Suprapubic skin (tissue), 4 donors: ENCODE results near the gene LPCAT3. TPM values are rescaled to one million over a fixed set of nuclear protein-coding genes. Genes with fewer than 3 reads are reported as not detected.
"Not testable (repeated sequence)": the region's sequence is repeated elsewhere in the genome, so short reads cannot be mapped to it uniquely, and the experiment has no call there.

Experiments
- DNase-seq, 2 donors: peaks; one replicate each; pipeline ENCODE4 v3.0.0-alpha.2; 2019; ENCODE audit warnings: low spot score in 2 of 2
- H3K27ac ChIP-seq: fragments of 200-600 bp; sonication (generic); one replicate; pipeline ENCODE4 v1.5.1; 2019
- H3K27me3 ChIP-seq: fragments of 200-600 bp; sonication (generic); one replicate; pipeline ENCODE4 v1.5.1; 2019
- H3K36me3 ChIP-seq: fragments of 200-600 bp; sonication (generic); one replicate; pipeline ENCODE4 v1.5.1; 2019
- H3K4me1 ChIP-seq: fragments of 200-600 bp; sonication (generic); one replicate; pipeline ENCODE4 v1.5.1; 2019
- H3K4me3 ChIP-seq: fragments of 200-600 bp; sonication (generic); one replicate; pipeline ENCODE4 v1.5.1; 2019; ENCODE audit warnings: mild to moderate bottlenecking
- H3K9me3 ChIP-seq: fragments of 200-600 bp; sonication (generic); one replicate; pipeline ENCODE4 v1.5.1; 2019
- CTCF ChIP-seq, 2 donors: fragments of 200-600 bp in 1 of 2; fragments of 450-650 bp in 1 of 2; sonication (generic) in 1 of 2; IDR thresholded peaks; one replicate each; pipeline ENCODE4 v1.5.1; 2016 to 2019; ENCODE audit warnings: antibody characterized with exemption in 2 of 2, mild to moderate bottlenecking in 1 of 2, moderate library complexity in 1 of 2
- EP300 ChIP-seq: sonication (generic); formaldehyde crosslinking; IDR thresholded peaks from one replicate; pipeline ENCODE4 v1.6.1; 2017; ENCODE audit warnings: antibody characterized with exemption
- POLR2A ChIP-seq, 2 donors: fragments of 450-650 bp; IDR thresholded peaks; one replicate each; pipeline ENCODE4 v1.6.1; 2017; ENCODE audit warnings: antibody characterized with exemption in 2 of 2, mild to moderate bottlenecking in 2 of 2, moderate library complexity in 2 of 2
- POLR2AphosphoS5 ChIP-seq, 3 donors: sonication (generic); formaldehyde crosslinking; IDR thresholded peaks; one replicate each; pipeline ENCODE4 v1.6.1; 2017; ENCODE audit warnings: antibody characterized with exemption in 3 of 3
- WGBS: methylation state at CpG from one replicate; pipeline ENCODE4 v1.1.5; 2018; 5-methylcytosine and 5-hydroxymethylcytosine counted together
- total RNA-seq, 4 donors: library from RNA; depleted of rRNA; stranded (reverse); fragments of >200 nt; gene quantifications; one replicate each; pipeline ENCODE4 v1.1.0, GENCODE V29; 2016

Gene LPCAT3
- total RNA-seq, 4 donors from 2014 or later = 51.3 to 79.3 (median 56.8) TPM

GRCh38 chr12:7058163-7058845, 40.0 kb upstream of the LPCAT3 start:
- H3K9me3 ChIP-seq = no peaks in the 10 kb centered on the region
- no peak overlapping the region for H3K4me3 ChIP-seq
- no peaks in the 10 kb centered on the region for H3K36me3 ChIP-seq
- H3K4me1 ChIP-seq = peaks cover 13% of the 10 kb centered on the region
- 90% methylated on average over 3 of the region's 3 CpGs for WGBS
- no peak for DNase-seq
- TF ChIP-seq EP300 (no peak), CTCF (IDR thresholded peaks at IDR 0.05) (no peak), POLR2A (IDR thresholded peaks at IDR 0.05) (no peak), POLR2AphosphoS5 (IDR thresholded peaks at IDR 0.05) (no peak)
- H3K27ac ChIP-seq = no peak overlapping the region
- H3K27me3 ChIP-seq = no peaks in the 10 kb centered on the region

- not testable (repeated sequence) for H3K27me3 ChIP-seq, H3K4me3 ChIP-seq, H3K27ac ChIP-seq, H3K9me3 ChIP-seq, DNase-seq, H3K36me3 ChIP-seq
- H3K4me1 ChIP-seq = peaks cover 10% of the 10 kb centered on the region
- WGBS = 100% methylated on average over 2 of the region's 2 CpGs
These were observed 37.5 kb upstream of the LPCAT3 start for GRCh38 chr12:7055736-7056135.

- H3K4me1 ChIP-seq = peaks cover 3% of the 10 kb centered on the region
- no peaks in the 10 kb centered on the region for H3K27me3 ChIP-seq
- no peak overlapping the region for H3K27ac ChIP-seq
- H3K9me3 ChIP-seq = no peaks in the 10 kb centered on the region
- TF ChIP-seq EP300 (no peak), POLR2A (IDR thresholded peaks at IDR 0.05) (no peak), POLR2AphosphoS5 (IDR thresholded peaks at IDR 0.05) (no peak), CTCF (IDR thresholded peaks at IDR 0.05) (no peak)
- 92% methylated on average over 4 of the region's 4 CpGs for WGBS
- no peak overlapping the region for H3K4me3 ChIP-seq
- no peak for DNase-seq
- H3K36me3 ChIP-seq = no peaks in the 10 kb centered on the region
These were observed 36.6 kb upstream of the LPCAT3 start for GRCh38 chr12:7054925-7055324.

- H3K4me1 ChIP-seq, H3K36me3 ChIP-seq, H3K9me3 ChIP-seq, H3K4me3 ChIP-seq, H3K27ac ChIP-seq, H3K27me3 ChIP-seq, DNase-seq: not testable (repeated sequence)
- 100% methylated on average over 3 of the region's 3 CpGs for WGBS
These were observed 31.7 kb upstream of the LPCAT3 start for GRCh38 chr12:7049973-7050372.

GRCh38 chr12:7049445-7049951, 31.2 kb upstream of the LPCAT3 start:
- DNase-seq, H3K9me3 ChIP-seq, H3K4me3 ChIP-seq, H3K27ac ChIP-seq, H3K36me3 ChIP-seq, H3K27me3 ChIP-seq, H3K4me1 ChIP-seq: not testable (repeated sequence)
- 81% methylated on average over 10 of the region's 10 CpGs for WGBS

GRCh38 chr12:7047306-7047705, 29.0 kb upstream of the LPCAT3 start:
- H3K4me3 ChIP-seq = no peak overlapping the region
- no peaks in the 10 kb centered on the region for H3K36me3 ChIP-seq
- TF ChIP-seq POLR2AphosphoS5 (IDR thresholded peaks at IDR 0.05) (no peak), CTCF (IDR thresholded peaks at IDR 0.05) (no peak), POLR2A (IDR thresholded peaks at IDR 0.05) (no peak), EP300 (no peak)
- no peaks in the 10 kb centered on the region for H3K9me3 ChIP-seq
- peaks cover 3% of the 10 kb centered on the region for H3K4me1 ChIP-seq
- no peak overlapping the region for H3K27ac ChIP-seq
- no peaks in the 10 kb centered on the region for H3K27me3 ChIP-seq
- no peak for DNase-seq
- 66% methylated on average over 5 of the region's 5 CpGs for WGBS
